Esophagus mucosa (tissue), 1 donor: ENCODE measurements around the gene SLC6A18. TPM values are rescaled to one million over a fixed set of nuclear protein-coding genes. Genes with fewer than 3 reads are reported as not detected.

Experiments
- ATAC-seq: fragments of 200-7000 bp; cut with Tn5 transposase; one replicate; pipeline ENCODE4 v1.9.1; 2020
- total RNA-seq: library from RNA; stranded (reverse); gene quantifications from one replicate; pipeline ENCODE4 v1.2.4, GENCODE V29; 2023
- donor health status: DM: yes; HTN: yes; CAD: no.

Gene SLC6A18
- total RNA-seq, 1 donor from 2014 or later: not detected

DNA sequence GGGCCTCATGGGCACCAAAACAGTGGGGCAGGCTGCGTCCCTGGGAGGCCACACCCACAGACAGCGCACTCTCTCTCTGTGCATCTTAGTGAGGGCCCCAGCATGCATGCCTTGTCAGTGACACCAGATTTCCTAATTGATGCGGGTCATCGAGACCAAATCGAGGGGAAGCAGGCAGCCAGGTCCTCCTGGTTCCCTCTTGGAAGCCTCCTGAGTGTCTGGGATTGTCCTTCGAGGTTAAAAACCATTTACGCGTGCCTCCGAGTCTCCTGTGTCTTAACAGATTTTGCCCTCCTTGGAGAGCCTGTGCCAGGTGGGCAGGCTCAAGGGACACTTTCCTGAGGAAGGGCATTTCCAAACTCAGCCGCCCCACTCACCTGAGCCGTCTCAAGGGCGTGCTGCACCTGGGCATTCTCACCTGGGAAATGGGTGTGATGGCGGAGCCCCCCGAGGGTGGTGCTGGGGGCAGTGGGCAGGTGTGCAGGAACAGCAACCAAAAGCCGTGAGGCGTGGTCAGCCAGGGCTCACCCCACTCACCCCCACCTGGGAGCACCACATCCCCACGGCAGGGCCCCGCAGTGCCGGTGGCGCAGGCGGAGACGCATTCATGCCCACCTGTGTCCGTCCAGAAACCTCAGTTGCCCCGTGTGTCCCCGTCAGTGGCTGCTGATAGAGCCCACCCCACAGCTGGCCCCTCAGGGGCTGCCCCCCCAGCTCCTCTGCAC is 21.1 kb upstream of the SLC6A18 start:
- ATAC-seq: no peak

DNA sequence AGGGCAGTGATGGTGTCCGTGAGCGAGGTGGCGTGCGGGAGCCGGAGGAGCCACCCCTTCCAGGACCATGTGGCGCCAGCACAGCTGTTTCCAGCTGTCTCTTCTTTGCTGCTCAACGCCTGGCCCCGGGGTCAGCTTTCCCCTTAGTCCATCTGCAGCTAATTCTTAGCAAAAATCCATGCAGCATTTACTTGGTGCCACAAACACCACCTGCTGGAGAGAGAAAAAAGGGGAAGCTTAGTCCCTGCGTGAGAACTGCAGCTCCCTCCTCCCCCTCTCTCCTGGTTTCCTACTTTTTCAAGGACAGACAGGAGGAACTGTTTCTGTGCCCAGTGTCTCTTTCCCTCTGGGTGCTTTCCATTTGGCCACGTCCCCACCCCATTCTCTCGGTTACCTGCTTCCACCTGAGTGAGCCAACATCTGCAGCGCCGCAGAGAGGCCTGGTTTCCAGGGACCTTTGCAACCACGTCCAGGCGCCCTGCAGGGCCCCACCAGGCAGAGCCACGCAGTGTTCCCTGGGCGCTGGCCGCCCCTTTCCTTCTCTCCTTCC is 20.4 kb upstream of the SLC6A18 start:
- no peak for ATAC-seq

DNA sequence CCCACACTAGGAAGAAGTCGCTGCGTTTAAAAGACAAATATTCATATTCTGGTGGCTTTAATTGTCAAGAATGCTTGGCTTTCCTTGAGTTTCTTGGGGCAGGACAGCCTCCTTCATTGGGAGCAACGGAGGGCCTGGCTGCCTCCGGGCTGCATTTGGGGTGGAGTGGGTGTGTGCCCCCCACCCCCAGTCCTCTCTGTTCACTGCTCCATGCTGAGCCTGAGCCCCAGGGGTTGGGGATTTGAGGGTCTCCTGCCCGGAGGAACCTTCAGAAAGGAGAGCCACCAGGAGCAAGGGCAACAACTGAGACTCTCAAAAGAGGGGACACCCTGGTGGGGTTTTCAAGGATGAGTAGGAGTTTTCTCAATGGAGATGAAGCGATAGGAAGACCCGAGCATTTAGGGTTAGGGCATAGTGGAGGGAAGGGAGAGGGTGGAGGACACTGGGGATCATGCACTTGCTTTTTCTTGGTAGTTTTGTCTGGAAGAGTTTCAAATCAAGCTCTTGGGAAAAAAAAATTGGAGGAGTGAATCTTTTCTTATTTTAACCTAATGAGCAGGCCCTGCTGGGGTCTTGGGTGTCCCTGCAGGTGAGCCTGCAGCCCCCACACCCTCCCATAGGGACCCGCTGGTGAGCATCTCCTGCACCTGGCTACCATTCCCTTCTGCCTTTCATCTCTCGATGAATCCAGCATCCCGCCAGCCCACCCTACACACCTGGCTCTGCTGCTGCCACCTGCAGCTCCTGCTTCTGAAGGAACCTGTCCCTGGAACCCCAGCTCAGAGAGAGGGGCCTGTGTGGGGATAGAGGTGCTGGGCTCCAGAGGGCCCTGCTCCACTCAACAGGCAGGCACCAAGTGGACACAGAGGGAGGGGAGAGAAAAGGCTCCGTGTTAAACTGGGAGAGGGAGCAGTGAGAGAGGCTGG is 19.7 kb upstream of the SLC6A18 start:
- ATAC-seq: no peak

DNA sequence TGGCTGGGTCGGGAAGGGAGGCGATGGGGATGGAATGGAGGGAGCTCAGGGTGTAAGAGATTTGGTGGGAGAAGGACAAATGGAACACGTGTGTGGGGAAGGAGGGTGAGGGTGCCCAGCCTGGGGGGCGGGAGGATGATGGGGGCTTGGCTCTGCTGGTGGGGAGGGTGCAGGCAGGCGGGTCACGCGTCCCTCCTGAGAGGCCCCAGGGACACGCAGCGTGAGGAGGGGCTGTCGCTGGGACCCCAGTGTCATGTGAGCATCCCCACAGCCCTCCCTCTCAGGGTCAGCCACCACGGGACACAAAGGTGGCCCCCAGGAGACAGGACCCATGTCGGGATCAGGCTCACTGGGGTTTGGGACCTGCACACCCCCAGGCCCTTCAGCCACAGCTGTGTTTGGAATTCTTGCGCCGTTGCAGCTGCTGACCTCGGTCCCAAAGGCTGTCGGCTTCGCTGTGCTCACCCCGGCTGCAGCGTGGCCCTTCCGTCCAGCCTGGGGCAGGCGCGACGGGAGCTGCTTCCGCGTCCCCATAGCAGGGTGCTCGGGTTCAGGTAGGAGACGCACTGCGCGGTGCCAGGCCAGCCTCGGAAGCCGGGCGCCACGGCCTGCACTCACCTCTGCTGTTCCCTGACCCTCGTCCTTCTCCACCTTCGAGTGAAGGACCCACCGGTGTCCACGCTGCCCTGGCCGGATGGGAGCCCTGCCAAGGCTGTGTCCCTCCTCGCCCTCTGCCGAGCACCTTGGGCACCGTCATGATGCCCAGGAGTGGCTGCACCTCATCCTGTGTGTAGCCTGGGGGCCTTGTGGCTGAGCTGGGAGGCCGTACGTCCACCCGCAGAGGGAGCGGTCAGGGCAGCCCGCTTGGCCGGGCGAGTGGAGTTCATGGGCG is 18.4 kb upstream of the SLC6A18 start:
- no peak for ATAC-seq

GRCh38 chr5:1207555-1207954 is 17.6 kb upstream of the SLC6A18 start:
- ATAC-seq: no peak

DNA sequence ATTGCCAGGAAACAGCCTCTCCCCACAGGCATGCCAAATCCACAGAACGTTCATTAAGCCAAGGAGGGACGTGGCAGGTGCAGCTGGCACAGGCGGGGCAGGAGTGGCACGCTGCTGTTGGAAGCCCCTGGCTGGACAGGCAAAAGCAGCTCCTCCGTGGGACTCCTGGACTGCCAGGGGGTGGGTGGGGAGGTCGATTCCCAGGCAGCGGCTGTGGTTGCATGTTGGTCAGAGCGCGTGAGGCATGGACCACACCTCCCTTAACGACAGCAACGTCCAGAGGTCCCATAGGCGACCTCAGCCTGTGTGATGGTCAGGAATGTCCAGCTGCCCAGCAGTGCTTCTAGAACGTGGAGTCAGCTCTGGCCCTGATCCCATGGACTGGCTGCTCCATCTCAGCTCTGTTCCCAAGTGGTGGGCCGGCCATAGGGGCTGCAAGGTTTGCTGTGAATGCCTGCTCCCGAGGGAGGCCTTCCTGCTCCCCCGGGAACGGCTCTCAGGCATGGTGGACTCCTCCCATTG is 16.9 kb upstream of the SLC6A18 start:
- no peak for ATAC-seq

GRCh38 chr5:1208743-1209488 is 16.3 kb upstream of the SLC6A18 start:
- no peak for ATAC-seq

DNA sequence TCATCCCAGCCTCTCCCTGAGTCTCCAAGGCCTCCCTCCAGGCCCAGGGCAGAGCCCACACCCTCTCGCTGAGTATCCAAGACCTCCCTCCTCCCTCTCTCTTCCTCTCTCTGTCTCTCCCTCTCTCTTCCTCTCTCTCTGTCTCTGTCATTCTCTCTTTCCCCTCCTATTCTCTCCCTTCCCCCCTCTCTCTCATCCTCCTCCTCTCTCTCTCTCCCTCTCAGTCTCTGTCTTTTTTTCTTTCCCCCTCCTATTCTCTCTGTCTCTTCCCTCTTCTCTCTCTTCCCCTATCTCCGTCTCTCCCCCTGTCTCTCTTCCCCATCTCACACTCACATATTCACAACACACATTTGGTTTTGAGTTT is 15.7 kb upstream of the SLC6A18 start:
- no peak for ATAC-seq

DNA sequence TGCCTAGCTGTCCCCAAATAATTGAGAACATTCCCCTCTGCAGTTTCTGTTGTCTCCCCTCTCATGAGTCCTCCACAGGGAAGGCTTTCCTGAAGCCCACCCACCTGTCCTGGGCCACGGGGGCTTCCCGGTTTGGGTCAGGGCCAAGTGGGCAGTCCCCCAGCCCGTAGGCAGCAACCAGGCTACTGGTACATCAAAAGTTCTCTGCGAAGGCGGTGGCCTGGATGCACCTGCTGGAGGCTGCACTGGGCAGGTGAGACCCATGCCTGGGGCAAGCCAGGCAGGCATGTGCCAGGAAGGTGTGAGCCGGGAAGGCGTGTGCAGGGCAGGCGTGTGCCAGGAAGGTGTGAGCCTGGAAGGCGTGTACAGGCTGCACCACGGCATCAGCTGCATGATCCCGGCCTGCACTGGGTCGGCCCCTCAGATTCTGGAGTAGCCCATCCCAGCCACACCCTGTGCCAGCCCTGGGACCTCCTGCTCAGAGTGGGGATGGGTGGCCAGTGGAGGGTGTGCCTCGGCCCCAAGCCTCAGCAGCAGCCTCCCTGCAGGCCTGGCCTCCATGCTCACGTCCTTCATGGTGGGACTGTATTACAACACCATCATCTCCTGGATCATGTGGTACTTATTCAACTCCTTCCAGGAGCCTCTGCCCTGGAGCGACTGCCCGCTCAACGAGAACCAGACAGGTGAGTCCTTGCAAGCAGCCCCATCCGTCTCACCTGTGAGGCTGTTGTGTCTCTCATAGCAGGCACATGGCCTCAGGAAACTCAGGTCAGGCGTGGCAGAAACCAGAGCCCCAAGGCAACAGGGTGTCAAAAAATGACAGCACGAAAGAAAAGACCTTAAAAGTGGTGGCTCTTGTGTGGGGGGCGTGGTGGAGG is 15.0 kb upstream of the SLC6A18 start:
- ATAC-seq: no peak

DNA sequence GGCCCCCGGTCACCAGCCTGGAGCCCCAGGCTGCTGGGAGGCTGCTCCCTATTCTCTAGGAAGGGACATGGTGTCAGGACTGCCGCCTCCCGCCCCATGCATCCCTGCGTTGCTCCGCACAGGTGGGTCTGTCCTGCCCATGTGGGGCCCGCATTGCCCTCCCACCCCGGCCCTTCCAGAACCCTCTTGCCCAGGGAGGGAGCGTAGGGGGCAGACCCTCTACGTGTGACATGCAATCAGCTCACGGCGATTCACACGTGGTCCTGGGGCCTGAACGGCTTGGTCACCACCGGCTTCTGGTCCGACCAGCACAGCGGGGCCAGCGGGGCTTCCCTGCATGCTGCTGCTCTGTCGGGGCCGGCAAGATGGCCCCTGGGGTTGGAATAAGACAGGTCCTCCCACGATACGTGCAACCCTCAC is 14.3 kb upstream of the SLC6A18 start:
- ATAC-seq: no peak

DNA sequence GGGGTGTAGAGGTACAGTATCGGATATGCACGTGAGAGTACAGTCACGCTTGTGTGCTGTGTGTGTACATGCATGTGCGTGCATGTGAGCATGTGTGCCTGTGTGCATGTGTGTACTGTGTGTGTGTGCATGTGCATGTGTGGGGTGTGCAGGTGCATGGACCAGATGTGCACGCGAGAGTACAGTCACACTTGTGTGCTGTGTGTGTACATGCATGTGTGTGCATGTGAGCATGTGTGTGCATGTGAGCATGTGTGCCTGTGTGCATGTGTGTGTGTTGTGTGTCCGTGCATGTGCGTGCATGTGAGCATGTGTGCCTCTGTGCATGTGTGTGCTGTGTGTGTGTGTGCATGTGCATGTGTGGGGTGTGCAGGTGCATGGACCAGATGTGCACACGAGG is 13.5 kb upstream of the SLC6A18 start:
- ATAC-seq: no peak

DNA sequence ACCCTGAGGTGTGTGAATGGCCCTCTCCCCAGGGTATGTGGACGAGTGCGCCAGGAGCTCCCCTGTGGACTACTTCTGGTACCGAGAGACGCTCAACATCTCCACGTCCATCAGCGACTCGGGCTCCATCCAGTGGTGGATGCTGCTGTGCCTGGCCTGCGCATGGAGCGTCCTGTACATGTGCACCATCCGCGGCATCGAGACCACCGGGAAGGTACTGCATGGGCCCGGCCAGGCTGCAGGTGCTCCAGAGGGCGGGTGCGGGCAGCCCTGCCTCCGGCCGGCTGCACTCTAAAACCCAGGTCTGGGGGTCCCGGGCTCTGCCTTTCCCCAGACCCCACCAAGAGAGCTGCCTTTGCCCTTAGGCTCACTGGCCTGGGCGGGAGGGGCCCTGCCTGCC is 12.9 kb upstream of the SLC6A18 start:
- ATAC-seq: no peak

DNA sequence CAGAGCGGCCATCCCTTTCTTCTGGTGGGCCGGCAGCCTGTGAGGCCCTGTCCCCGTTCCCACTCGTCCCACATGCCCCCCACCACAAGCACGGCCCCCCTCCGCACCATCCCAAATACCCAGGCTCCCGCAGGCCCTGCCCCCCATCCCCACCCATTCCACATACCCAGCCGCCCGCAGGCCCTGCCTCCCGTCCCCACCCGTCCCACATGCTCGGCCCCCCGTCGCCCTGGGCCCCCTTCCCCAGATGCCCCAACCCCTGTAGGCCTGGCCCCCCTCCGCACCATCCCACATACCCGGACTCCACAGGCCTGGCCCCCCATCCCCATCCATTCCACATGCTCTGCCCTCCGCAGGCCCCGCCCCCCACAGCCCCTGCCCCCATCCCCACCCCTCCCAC is 12.3 kb upstream of the SLC6A18 start:
- no peak for ATAC-seq

DNA sequence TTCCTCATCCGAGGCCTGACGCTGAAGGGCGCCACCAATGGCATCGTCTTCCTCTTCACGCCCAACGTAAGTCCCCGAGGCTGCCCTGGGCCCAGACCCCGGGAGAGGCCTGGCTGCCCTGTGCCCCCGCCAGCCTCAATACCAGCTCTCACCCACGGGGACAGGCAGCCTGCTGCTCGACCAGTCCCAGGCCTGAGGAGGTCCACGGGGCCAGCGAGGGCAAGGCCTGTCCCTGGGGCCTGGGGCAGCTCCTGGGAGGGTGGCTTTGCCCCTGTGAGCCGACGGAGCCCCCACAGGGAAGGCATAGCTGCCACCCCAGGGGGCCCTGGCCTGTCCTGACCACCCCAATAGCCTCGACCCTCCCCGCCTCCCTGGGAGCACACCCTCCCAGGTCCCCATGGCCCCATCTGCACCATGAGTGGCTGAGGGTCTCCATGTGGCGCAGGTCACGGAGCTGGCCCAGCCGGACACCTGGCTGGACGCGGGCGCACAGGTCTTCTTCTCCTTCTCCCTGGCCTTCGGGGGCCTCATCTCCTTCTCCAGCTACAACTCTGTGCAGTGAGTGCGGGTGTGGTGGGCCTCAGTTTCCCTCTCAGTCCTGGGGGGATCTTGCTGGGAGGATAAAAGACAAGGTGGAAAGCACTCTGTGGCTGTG is 11.5 kb upstream of the SLC6A18 start:
- ATAC-seq: no peak

- no peak for ATAC-seq
These were observed 10.8 kb upstream of the SLC6A18 start for GRCh38 chr5:1214163-1214935.

- ATAC-seq: no peak
These were observed 10.3 kb upstream of the SLC6A18 start for GRCh38 chr5:1214936-1215220.

DNA sequence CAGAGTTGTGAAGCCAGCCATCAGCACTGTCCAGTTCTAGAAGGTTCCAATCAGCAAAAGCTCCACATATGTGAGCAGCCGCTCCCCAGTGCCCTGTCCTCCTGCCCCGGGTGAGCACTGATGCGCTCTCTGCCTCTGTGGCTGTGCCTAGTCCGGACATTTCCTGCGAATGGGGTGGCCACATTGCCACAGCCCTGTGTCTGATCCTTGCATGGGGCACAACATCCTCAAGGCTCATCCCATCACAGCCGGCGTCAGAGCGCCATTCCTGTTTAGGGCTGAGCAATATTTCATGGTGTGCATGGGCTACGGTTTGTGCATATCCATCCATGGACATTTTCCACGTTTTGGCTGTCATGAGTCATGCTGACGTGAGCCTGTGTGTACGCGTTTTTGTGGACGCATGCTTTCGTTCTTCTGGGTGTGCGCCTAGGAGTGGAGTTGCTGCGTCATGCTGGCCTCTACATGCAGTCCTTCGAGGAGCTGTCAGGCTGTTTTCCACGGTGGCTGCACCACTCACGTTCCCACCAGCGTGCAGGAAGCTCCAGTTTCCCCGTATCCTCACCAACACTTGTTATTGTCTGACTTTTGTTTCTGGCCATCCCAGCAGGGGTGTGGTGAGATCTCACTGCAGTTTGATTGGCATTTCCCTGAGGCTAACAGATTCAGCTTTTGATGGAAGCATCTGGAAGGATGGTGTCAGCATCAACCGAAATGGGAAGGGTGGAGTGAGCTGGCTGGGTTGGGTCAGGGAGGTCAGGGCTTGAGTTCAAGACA is 9.7 kb upstream of the SLC6A18 start:
- no peak for ATAC-seq

- ATAC-seq: no peak
These were observed 8.8 kb upstream of the SLC6A18 start for GRCh38 chr5:1216211-1216917.
